ENCODE measurements around the gene LMNTD1.

LMNTD1 gene

GRCh38 chr12:25556153-25556552 is 3.1 kb upstream of the LMNTD1 start:
- no peak for DNase-seq (ENCODE audit: extremely low read depth in 1 of 2, low read depth in 1 of 2)

GRCh38 chr12:25552681-25553080 is 402 bp downstream of the LMNTD1 start:
- DNase-seq (ENCODE audit: extremely low read depth in 1 of 2, low read depth in 1 of 2), result no peak

- DNase-seq (ENCODE audit: extremely low read depth in 1 of 2, low read depth in 1 of 2), result no peak
Measured at GRCh38 chr12:25550186-25550585, 2.9 kb downstream of the LMNTD1 start.

- no peak for DNase-seq (ENCODE audit: extremely low read depth in 1 of 2, low read depth in 1 of 2)
Measured at GRCh38 chr12:25549120-25549519, 4.0 kb downstream of the LMNTD1 start.

GRCh38 chr12:25546318-25546717 is 6.8 kb downstream of the LMNTD1 start:
- no peak for DNase-seq (ENCODE audit: extremely low read depth in 1 of 2, low read depth in 1 of 2)

- DNase-seq (ENCODE audit: extremely low read depth in 1 of 2, low read depth in 1 of 2), result no peak
Measured at GRCh38 chr12:25533150-25533549, 19.9 kb downstream of the LMNTD1 start.

- no peak for DNase-seq (ENCODE audit: extremely low read depth in 1 of 2, low read depth in 1 of 2)
Measured at GRCh38 chr12:25531502-25532052, 21.5 kb downstream of the LMNTD1 start.

- no peak for DNase-seq (ENCODE audit: extremely low read depth in 1 of 2, low read depth in 1 of 2)
Measured at GRCh38 chr12:25529738-25530137, 23.3 kb downstream of the LMNTD1 start.

GRCh38 chr12:25526778-25527177 is 26.3 kb downstream of the LMNTD1 start:
- no peak for DNase-seq (ENCODE audit: extremely low read depth in 1 of 2, low read depth in 1 of 2)

- no peak for DNase-seq (ENCODE audit: extremely low read depth in 1 of 2, low read depth in 1 of 2)
Measured at GRCh38 chr12:25524366-25524765, 28.7 kb downstream of the LMNTD1 start.

GRCh38 chr12:25521625-25522256 is 31.3 kb downstream of the LMNTD1 start:
- no peak for DNase-seq (ENCODE audit: extremely low read depth in 1 of 2, low read depth in 1 of 2)

- DNase-seq (ENCODE audit: extremely low read depth in 1 of 2, low read depth in 1 of 2), result no peak
Measured at GRCh38 chr12:25518512-25518911, 34.6 kb downstream of the LMNTD1 start.

- no peak for DNase-seq (ENCODE audit: extremely low read depth in 1 of 2, low read depth in 1 of 2)
Measured at GRCh38 chr12:25504744-25505143, 48.3 kb downstream of the LMNTD1 start.

GRCh38 chr12:25503666-25504065 is 49.4 kb downstream of the LMNTD1 start:
- no peak for DNase-seq (ENCODE audit: extremely low read depth in 1 of 2, low read depth in 1 of 2)

GRCh38 chr12:25502596-25502995 is 50.5 kb downstream of the LMNTD1 start:
- no peak for DNase-seq (ENCODE audit: extremely low read depth in 1 of 2, low read depth in 1 of 2)

- no peak for DNase-seq (ENCODE audit: extremely low read depth in 1 of 2, low read depth in 1 of 2)
Measured at GRCh38 chr12:25502118-25502517, 51.0 kb downstream of the LMNTD1 start.

GRCh38 chr12:25501549-25501948 is 51.5 kb downstream of the LMNTD1 start:
- DNase-seq (ENCODE audit: extremely low read depth in 1 of 2, low read depth in 1 of 2), result no peak

- DNase-seq (ENCODE audit: extremely low read depth in 1 of 2, low read depth in 1 of 2), result no peak
Measured at GRCh38 chr12:25500651-25501050, 52.4 kb downstream of the LMNTD1 start.

GRCh38 chr12:25497021-25497420 is 56.1 kb downstream of the LMNTD1 start:
- DNase-seq (ENCODE audit: extremely low read depth in 1 of 2, low read depth in 1 of 2), result no peak

GRCh38 chr12:25496098-25496587 is 56.9 kb downstream of the LMNTD1 start:
- DNase-seq (ENCODE audit: extremely low read depth in 1 of 2, low read depth in 1 of 2), result no peak

GRCh38 chr12:25495331-25496097 is 57.6 kb downstream of the LMNTD1 start:
- no peak for DNase-seq (ENCODE audit: extremely low read depth in 1 of 2, low read depth in 1 of 2)

GRCh38 chr12:25494926-25495325 is 58.2 kb downstream of the LMNTD1 start:
- no peak for DNase-seq (ENCODE audit: extremely low read depth in 1 of 2, low read depth in 1 of 2)

All from stimulated activated CD8-positive, alpha-beta memory T cell treated with anti-CD3 and anti-CD28 coated beads, Interleukin-7, amount 100 ng/mL, for 48 hours (primary cell).